NCI-H146 treated with DMSO at 0.1 percent for 48 hours (cell line): ENCODE data around the gene ABCA7.

Source experiments
- DNase-seq: peaks from one replicate; lab custom pipeline; 2025; ENCODE audit not compliant: unreplicated experiment; lab: John Stamatoyannopoulos, UW

Gene ABCA7

DNA sequence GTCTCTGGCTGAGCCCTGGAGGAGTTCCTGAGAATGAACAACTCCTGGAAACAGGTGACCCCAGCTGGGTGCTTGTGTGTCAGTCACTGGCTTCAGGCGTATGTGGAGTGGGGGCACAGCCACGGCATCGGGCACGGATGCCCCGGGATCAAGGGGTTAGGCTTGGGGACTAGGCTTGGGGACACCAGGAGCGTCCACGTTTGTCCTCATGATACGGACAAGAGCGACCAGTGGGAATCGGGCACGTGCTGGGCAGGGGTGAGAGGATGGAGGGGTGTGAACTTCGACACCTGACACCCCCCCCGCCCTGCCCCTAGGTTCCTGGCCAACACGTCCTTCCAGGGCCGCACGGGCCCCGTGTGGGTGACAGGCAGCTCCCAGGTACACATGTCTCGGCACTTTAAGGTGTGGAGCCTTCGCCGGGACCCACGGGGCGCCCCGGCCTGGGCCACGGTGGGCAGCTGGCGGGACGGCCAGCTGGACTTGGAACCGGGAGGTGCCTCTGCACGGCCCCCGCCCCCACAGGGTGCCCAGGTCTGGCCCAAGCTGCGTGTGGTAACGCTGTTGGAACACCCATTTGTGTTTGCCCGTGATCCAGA lies 35.6 kb upstream of the ABCA7 start:
- DNase-seq: no peak

DNA sequence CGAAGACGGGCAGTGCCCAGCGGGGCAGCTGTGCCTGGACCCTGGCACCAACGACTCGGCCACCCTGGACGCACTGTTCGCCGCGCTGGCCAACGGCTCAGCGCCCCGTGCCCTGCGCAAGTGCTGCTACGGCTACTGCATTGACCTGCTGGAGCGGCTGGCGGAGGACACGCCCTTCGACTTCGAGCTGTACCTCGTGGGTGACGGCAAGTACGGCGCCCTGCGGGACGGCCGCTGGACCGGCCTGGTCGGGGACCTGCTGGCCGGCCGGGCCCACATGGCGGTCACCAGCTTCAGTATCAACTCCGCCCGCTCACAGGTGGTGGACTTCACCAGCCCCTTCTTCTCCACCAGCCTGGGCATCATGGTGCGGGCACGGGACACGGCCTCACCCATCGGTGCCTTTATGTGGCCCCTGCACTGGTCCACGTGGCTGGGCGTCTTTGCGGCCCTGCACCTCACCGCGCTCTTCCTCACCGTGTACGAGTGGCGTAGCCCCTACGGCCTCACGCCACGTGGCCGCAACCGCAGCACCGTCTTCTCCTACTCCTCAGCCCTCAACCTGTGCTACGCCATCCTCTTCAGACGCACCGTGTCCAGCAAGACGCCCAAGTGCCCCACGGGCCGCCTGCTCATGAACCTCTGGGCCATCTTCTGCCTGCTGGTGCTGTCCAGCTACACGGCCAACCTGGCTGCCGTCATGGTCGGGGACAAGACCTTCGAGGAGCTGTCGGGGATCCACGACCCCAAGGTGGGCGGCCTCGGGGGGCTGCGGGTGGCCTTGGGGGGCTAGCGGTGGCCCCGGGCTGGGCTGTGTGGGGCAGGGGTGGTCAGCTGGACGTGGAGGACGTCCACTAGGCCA lies 34.9 kb upstream of the ABCA7 start:
- no peak for DNase-seq

DNA sequence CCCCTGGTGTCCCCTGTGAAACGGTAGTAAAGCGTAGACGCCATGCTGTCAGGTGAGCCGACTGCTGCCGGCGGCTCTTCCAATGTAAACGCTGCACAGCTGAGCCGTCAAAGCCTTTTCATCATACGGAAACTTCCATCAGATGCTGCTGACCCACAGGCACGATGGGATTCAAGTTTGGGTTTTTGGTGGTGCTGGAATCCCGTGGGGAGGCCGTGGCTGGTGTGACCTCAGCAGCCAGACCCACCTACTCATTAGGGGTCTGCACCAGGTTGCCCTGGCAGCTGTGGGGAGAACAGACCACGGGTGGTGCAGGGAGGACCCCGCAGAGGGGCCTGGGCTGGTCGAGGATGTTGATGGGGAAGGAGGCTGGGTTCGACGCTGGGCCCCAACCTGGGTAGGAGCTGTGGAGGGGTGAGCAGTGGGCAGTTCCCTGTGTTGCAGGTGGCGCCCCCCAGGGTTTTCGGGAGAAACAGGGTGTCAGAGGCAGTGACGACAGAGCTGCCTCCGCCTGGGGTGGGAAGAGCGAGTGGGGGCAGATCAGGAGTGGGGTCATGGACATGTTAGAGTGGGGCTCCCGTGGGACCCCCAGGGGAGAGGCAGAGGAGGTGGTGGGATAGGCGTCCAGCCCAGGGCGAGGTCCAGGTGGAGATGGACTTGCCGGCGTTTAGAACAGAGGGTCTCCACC lies 33.1 kb upstream of the ABCA7 start:
- DNase-seq: no peak

DNA sequence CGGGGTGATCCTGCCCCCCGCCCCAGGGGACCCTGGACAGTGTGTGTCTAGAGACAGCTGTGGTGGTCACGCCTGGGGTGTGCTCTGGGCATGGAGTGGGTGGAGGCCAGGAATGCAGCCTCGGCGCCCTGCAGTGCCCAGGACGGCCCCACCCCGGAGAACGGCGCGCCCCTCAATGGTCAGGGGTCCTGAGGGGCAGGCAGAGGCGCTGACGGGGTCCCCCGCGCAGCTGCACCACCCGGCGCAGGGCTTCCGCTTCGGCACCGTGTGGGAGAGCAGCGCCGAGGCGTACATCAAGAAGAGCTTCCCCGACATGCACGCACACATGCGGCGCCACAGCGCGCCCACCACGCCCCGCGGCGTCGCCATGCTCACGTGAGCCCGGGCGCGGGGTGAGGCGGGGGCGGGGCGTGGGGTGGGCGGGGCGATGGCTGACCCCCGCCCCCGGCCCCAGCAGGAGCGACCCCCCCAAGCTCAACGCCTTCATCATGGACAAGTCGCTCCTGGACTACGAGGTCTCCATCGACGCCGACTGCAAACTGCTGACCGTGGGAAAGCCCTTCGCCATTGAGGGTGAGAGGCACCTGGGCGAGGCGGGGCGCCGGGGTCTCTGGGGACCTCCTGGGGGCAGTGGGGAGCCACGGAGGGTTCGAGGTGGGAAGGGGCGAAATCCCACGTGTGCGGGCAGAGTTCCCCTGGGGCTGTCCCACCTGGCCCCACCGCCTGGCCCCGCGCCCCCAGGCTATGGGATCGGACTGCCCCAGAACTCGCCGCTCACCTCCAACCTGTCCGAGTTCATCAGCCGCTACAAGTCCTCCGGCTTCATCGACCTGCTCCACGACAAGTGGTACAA lies 32.3 kb upstream of the ABCA7 start:
- DNase-seq: no peak

GRCh38 chr19:1008268-1009040 lies 31.5 kb upstream of the ABCA7 start:
- no peak for DNase-seq

- DNase-seq: no peak
Measured at GRCh38 chr19:1009041-1009980, 30.6 kb upstream of the ABCA7 start.

GRCh38 chr19:1009981-1010538 lies 29.8 kb upstream of the ABCA7 start:
- DNase-seq: no peak

- DNase-seq: no peak
Measured at GRCh38 chr19:1010586-1011510, 29.1 kb upstream of the ABCA7 start.

- DNase-seq: no peak
Measured at GRCh38 chr19:1011831-1012333, 28.0 kb upstream of the ABCA7 start.

DNA sequence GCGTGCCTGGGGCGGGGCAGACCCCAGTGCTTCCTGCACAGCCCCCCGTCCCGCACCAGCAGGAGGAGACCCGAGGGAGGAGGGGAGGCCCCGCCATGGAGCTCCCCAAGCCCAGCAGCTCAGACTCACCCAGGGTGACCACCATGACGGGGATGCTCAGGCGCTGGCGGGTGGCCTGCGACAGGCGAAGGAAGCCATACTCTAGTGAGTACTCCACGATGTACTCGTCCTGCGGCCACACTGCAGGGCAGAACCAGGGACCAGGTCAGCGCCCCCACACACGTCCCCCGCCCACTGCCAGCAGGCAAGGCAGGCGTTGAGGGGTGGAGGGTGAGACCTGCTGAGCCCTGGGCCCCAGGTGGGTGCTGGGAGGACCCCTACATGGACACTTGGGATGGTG lies 27.6 kb upstream of the ABCA7 start:
- no peak for DNase-seq

DNA sequence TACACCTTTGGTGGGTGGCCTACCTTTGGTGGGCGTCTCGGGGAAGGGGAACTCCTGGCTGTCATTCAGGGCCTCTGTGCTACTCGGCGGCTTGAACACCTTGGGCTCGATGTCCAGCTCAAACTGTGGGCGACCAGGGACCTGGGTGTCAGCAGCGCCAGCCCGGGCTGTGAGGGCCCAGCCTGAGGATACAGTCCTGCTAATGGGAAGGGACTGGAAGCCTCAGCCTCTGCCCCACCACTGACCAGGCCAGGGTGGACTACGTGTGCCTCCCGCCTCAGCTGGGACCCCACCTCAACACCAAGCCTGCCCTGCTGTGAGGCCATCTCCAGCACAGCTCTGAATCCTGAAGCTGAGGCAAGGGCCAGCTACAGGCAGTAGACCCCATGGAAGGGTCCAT lies 26.7 kb upstream of the ABCA7 start:
- no peak for DNase-seq

- DNase-seq: no peak
Measured at GRCh38 chr19:1014161-1015060, 25.5 kb upstream of the ABCA7 start.

DNA sequence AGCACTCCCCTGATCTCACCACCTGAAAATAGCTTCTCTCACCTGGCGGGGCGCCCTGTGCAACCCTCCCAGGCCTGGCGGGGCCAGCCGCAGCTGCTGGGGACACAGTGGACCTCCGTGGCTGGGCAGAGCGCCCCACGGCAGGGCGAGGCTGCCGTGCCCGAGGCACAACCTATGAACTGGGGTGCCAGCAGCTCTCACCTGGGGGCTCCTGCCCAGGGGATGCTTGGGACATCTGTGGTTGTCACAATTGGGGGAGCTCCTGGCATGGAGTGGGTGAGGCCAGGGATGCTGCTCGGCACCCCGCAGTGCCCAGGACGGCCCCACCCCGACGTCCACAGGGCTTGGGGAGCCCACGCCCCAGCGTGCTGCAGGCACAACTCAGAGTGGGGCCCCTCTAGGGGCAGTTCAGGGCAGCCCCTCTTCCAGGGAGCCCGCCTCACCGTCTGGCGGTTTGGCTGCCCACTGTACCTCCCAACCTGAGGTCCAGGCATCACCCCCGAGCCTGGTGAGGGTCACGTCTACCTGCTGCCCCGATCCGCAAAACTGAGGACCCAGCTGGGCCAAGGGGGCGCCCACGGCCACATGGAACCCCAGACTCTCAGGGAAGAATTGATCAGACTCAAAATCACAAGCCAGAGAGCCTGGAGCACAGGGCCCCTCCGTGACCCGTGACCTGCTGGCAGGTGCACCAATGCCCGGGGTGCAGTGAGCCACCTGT lies 24.7 kb upstream of the ABCA7 start:
- DNase-seq: no peak

GRCh38 chr19:1015782-1016646 lies 23.9 kb upstream of the ABCA7 start:
- no peak for DNase-seq

GRCh38 chr19:1016647-1017114 lies 23.2 kb upstream of the ABCA7 start:
- no peak for DNase-seq
